UCSD-AML1 (cell line): ENCODE results near the gene SLC19A1.

Source experiments
- DNase-seq: peaks from one replicate; lab custom pipeline; 2025; ENCODE audit not compliant: unreplicated experiment; lab: John Stamatoyannopoulos, UW

The SLC19A1 gene

DNA sequence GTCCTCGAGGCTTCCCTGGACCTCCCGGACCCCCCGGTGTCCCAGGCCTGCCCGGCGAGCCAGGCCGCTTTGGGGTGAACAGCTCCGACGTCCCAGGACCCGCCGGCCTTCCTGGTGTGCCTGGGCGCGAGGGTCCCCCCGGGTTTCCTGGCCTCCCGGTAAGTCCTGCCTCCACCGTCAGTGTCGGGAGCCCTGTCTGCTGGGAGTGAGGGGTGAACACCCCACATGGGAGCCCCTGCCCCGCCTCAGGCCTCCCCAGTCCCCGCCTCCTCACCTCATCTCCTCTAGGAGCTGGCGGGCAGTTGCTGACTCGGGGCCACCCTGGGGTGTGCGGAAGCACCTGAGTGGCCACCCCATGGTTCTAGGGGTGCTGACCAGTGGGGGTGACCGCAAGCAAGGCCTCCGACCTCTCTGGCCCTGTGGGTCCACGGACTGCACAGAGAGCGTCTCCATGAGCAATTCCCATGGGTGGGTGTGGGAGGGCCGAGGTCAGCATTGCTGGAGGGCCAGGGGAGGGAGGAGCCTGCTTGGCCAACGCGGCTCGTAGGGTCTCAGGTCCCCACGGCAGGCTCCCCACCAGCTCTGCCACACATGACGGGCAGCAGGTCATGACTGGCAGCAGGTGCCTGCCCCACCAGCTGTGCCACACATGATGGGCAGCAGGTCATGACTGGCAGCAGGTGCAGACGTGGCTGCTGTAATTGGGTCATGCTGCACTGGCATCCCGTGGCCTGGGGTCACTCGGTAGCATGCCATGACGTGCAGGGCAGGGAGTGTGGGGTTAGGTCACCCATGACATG, 61.3 kb downstream of the SLC19A1 start:
- no peak for DNase-seq

DNA sequence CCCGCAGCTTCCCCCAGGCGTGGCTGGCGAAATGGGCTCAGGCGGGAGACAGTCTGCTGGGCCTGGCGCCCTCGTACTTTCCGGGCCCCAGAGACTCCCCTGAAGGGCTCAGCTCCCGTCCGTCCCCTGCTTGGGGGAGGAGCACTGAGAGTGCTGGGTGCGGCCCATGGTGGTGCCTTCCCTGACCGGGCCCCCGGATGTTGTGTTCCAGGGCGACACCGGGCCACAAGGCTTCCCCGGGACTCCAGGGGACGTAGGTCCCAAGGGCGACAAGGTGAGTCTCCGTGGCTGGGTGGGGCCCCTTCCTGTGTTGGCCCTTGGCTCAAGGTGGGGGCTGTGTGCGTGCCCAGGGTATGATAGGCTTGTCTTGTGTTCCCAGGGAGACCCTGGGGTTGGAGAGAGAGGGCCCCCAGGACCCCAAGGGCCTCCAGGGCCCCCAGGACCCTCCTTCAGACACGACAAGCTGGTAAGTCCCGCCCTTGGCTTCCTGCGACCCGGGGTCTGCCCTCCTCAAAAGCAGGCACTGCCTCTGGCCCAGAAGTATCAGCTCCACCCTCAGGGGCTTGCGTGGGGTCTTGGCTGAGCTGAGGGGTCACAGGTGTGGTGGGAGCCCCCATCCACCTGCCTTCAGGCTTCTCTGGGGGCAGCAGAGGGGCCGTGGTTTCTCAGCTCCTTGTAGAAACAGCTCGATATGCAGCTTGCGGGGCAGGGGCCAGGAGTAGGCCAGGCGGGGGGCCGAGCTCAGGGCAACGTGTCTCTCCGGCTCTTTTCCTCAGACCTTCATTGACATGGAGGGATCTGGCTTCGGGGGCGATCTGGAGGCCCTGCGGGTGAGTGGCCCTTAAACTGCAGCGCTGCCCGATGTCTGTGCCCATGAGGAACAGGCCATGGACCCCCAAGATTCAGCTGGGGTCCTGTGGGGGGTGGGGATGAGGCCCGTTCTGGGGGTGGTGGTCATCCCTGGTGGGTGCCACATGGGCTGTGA, 62.3 kb downstream of the SLC19A1 start:
- DNase-seq, result no peak

DNA sequence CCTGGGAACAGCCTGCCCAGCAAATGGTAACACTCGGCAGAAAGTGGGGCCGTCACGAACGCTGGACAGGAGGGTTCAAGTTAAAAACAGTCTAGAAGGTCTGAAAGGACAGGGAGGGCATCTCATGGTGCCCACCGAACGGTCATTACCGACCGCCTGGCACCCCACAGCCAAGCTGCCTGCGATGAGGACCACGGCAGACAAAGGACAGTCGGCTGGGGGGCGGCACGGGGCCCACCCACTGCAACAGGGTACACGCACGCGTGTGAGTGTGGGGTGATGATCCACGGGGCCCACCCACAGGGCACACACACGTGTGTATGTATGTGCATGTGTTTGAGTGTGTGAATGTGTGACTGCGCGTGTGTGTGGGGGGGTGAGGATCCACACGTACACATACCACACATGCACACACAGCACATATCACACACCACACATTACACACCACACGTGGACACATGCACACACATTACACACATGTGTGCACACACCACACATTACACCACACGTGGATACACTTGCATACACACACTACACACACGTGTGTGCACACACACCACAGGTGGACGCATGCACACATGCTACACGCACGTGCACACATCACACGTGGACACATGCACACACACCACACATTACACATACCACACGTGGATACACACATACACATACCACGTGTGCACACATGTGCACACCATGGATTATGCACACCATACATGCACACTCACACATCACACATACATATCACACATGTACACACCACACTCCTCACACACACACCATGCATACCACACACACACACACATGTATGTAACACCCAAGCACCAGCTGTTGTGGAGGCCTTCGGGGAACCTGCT, 63.2 kb downstream of the SLC19A1 start:
- DNase-seq, result no peak

- peak; percentile 81 for DNase-seq
These were observed 64.0 kb downstream of the SLC19A1 start for GRCh38 chr21:45478115-45478801.

GRCh38 chr21:45477176-45478114, 64.8 kb downstream of the SLC19A1 start:
- DNase-seq, result no peak

- no peak for DNase-seq
These were observed 65.7 kb downstream of the SLC19A1 start for GRCh38 chr21:45476582-45476981.

DNA sequence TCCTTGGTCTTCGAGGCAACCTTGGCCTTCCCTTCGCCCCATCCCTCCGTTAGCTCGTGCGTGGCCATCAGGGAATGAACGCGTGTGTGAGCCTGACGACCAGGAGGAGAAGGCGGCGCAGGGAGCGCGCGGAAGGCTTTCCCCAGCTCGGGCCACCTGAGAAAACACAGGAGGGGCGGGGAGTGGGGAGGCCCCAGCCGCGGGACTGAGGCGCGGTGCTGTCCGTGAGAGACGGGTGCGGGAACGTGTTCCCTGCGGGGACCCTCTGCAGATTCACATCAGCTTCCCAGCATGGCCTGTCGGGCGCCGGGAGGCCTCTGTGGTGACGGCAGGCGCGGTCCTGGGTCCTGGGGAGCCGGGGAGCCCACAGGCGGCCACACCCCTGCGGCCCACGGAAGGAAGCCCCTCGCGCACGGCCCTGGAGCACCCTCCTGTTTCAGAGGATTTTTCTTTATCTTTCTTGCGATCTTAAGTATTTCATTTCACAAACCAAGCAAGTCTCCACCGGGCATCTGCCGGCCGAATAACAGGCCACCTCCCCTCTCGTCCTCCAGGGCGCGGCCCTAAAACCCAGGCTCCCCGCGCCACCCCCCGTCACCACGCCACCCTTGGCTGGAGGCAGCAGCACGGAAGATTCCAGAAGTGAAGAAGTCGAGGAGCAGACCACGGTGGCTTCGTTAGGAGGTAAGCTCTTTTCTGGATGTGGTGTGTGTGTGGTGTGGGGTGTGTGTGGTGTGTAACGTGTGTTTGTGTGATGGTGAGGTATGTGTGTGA, 66.3 kb downstream of the SLC19A1 start:
- DNase-seq, result no peak

DNA sequence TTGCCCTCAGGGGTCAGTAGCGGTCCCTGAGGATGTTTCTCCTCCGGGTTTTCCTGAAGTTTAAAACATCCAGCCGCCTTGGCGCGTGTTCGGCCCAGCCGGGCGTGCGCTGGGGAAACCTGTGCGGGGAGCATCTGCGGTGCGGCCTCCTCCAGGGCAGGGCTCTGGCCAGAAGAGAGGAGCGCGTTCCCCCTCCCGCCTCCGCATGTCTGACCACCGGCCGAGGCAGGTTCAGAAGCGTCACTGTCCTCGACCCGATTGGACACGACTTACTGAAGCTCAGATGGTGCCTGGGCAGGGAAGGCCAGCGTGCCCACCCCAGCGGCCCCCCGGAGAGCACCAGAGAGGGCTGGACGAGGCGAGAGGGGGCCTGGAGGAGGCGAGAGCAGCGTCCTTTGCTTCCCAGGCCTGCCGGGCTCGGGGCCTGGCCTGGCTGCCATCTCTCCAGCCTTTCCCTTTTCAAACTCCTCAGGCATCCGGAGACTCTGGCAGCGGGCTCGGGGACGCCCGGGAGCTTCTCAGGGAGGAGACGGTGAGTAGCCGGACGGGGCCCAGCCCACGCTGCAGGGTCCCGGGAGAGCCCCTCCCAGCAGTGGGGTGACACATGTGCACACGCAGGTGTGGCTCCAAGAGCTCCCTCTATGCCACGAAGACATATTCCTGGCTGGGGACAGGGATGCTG, 67.1 kb downstream of the SLC19A1 start:
- no peak for DNase-seq

DNA sequence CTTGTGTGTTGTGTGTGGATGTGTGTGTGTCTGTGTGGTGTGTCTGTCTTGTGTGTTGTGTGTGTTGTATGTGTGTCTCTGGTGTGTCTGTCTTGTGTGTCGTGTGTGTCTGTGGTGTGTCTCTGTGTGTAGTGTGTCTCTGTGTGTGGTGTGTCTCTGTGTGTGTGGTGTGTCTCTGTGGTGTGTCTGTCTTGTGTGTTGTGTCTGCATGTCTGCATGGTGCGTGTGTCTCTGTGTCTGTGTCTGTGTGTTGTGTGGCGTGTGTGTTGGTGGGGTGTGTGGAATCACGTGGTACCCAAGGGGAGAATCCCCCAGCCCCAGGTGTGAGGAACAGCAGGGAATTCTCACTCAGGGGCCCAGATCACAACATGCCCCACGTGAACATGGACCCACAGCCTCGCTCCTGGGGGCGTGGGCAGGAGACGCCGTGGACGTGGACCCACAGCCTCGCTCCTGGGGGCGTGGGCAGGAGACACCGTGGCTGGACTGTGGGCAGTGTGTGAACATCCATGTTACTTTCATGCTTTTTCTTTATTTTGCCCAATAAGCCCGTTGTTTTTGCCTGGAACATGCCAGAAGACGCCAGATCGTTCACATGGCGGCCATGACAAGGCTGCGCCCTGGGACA, 67.8 kb downstream of the SLC19A1 start:
- no peak for DNase-seq

DNA sequence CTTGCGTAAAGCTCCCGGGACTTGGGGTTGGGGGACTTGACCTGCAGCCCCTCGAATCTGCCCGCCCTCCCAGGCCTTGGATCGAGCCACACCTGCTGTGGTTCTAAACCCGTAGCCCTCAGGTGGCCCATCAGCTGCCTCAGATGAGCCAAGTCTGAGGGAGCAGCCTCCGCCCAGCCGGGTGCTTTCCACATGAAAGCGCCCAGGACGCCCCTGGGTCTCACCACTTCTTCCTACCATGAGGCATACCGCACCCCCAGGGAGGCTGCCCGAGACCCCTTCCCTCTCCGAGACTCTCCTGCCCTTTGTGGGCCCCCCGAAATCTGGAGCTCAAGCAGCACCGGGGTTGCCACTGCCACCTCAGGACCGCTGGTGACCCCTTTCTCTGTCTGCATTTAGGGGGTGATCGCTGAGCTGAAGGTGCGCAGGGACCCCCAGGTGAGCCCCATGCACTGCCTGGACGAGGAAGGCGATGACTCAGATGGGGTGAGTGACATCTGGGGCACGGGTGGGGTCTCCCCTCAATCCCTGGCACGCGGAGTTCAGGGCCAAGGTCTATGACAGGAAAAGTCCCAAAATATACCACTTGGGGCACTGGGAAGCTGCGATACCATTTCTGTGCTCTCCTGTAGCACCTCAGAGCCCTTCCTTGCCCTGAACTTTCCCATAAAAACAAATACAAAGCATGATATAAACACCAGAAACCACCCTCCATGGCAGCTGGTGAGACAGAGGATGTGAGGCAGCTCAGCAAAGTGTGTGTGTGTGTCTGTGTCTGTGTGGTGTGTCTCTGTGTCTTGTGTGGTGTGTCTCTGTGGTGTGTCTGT, 68.5 kb downstream of the SLC19A1 start:
- DNase-seq, result no peak

DNA sequence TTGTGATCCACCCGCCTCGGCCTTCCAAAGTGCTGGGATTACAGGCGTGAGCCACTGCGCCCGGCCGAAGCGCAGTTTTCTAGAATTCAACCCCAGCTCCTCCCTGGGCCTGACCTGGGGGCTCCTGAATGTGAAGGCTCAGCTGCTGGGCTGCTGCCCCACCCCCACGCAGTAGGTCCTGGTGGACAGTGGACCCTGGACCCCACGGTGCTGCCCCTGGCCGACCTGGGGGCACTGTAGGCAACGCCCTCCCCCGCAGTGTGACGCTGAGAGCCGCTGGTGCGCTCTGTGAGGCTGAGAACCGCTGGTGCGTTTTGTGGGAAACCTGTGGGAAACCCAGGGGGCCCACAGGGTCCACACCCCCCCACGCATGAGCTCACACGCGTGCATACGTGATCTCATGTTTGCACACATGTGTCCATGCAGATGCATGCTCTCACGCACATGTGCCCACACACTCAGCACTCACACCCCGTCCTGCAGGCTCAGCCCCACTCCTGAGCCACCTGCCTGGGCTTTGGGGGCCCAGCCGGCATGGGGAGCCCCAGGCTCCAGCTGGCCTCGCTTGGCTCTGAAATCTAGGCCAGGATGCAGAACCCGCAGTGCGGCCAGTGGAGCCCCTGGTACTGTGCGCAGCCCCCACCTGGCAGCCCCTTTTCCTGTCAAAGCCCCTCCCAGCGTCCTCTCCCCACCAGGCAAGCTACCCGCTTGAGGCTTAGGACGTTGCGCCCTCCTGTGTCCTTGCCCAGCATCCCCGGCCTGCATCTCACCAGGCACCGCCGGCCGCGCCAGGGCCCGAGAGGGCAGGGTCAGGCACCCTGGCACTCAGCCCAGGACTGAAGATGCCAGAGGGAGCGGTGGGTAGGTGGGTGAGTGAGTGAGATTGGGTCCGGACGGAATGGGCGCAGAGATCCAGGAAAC, 69.5 kb downstream of the SLC19A1 start:
- no peak for DNase-seq

DNA sequence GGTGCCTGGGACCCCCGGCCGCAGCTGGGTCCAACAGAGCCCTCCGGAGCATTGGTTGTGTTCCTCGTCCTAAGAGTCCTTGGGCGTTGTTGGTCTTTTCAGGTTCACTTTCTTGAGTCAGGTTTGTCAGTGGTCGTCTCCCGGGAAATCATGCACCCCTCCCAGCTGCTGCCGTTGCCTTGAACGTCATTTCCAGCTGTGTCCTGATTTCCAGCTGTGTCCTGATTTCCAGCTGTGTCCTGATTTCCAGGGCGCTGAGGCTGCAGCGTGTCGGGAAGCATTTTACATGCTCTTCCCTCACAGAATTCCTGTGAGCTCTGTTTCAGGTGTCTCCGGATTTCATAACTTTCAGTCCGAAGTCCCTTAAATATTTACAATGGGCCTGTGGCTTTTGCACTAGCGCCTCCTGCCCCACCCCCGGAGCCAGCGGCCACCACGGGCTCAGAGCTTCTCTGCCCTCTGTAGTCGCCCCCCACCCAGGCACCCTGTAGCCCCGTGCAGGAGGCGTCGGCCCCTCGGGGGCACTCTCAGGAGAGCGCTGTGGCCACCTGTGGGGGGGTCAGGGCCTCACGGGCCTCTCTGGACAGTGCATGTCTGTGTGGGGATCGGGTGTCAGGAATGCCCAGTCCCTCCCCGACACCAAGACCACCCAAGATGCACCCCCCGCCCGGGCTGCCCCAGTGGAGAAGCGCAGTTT, 70.6 kb downstream of the SLC19A1 start:
- no peak for DNase-seq

DNA sequence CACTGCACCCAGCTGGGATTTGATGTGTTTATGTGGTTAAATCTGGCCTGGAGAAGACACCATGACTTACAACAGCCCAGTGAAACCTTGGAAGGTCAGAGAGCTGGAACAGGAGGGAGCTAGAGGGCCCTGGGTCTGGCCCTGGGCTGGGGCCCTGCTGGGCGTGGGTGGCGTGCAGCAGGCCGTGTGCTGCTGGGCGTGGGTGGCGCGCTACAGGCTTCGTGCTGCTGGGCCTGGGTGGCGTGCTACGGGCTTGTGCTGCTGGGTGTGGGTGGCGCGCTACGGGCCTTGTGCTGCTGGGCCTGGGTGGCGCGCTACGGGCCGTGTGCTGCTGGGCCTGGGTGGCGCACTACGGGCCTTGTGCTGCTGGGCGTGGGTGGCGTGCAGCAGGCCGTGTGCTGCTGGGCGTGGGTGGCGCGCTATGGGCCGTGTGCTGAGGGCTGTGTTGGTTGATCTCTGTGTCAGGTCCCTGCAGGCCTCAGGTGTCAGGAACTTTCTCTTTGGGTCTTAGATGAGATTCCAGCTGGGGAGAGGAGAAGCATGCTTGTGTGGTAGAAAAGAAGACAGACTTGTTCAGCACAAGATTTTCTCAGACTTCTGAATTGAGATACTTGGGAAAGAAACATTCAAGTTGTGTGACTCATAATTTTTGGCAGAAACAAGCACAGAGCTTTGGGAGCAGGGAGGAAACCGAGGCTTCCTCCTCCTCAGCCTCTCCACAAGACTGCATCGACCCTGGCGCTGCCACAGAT, 71.3 kb downstream of the SLC19A1 start:
- no peak for DNase-seq

DNA sequence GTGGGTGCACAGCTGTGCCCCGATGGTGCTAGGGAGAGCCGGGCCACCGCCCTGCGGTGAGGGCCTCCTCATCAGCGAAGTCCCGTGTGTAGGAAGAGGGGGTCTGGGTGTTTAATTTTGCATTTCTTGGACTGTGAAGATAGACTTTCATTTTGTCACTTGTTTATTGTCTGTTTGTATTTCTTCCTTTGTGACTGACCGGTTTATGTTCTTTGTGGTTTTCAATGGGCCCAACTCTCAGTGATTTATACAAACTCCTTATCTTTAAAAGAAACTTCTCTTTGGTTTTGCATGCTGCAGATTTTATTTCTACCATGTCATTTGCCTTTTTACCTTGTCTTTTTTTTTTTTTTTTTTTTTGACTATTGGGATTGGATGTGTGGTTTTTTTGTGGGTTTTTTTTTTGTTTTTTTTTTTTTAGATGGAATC, 72.1 kb downstream of the SLC19A1 start:
- no peak for DNase-seq
